Measurements from ENCODE around the gene TACR2. TPM values are rescaled to one million over a fixed set of nuclear protein-coding genes. Genes with fewer than 3 reads are reported as not detected.
A peak's percentile ranks its signal among the peaks of the same experiment; 100 is the strongest.
"Not testable (repeated sequence)": the region's sequence is repeated elsewhere in the genome, so short reads cannot be mapped to it uniquely, and the experiment has no call there.

Gene TACR2
- total and polyA plus RNA-seq, 2 donors (not counting 1 experiment from before 2014, with no cell fraction given): 0.15 to 0.17 TPM

- H3K9ac ChIP-seq (ENCODE audit: insufficient read depth, low read length): no peak overlapping the region
- H3K4me2 ChIP-seq (ENCODE audit: extremely low read depth, insufficient read depth, low read length): no peak overlapping the region
- peaks cover 13% of the 10 kb centered on the region for H3K27me3 ChIP-seq (ENCODE audit: control insufficient read depth, insufficient read depth, low read length)
- H3K79me2 ChIP-seq (ENCODE audit: control insufficient read depth, insufficient read depth, low read length): no peaks in the 10 kb centered on the region
- no peak overlapping the region for H3K4me3 ChIP-seq (replicated peaks in 1 of 4; ENCODE audit: control extremely low read depth in 1 of 4, insufficient read depth in 1 of 4, low read depth in 3 of 4, low read length in 4 of 4)
- H4K20me1 ChIP-seq (ENCODE audit: control insufficient read depth, extremely low read depth, insufficient read depth, low read length): no peaks in the 10 kb centered on the region
- H3K36me3 ChIP-seq (ENCODE audit: control insufficient read depth, insufficient read depth, low read length): no peaks in the 10 kb centered on the region
- DNase-seq (ENCODE audit: low read depth in 2 of 2): no peak
- H3K4me1 ChIP-seq (ENCODE audit: control insufficient read depth, extremely low read depth, insufficient read depth, low read length): no peaks in the 10 kb centered on the region
- TF ChIP-seq CTCF (conservative IDR thresholded peaks at IDR 0.05 in 1 of 2, IDR thresholded peaks at IDR 0.05 in 1 of 2; ENCODE audit: low read depth in 1 of 2, low read length in 2 of 2) (no peak), EZH2 (IDR thresholded peaks at IDR 0.05; ENCODE audit: low read length, missing control alignments) (no peak)
- no peaks in the 10 kb centered on the region for H3K9me3 ChIP-seq (ENCODE audit: control insufficient read depth, insufficient read depth, low read depth, low read length)
- no peak overlapping the region for H2AFZ ChIP-seq (ENCODE audit: low read length)
- no peak overlapping the region for H3K27ac ChIP-seq (ENCODE audit: insufficient read depth, low read length)
Observed at GRCh38 chr10:69452676-69453415, 36.1 kb upstream of the TACR2 start.

GRCh38 chr10:69451784-69452251, 35.1 kb upstream of the TACR2 start:
- H3K79me2 ChIP-seq (ENCODE audit: control insufficient read depth, insufficient read depth, low read length): no peaks in the 10 kb centered on the region
- no peaks in the 10 kb centered on the region for H3K9me3 ChIP-seq (ENCODE audit: control insufficient read depth, insufficient read depth, low read depth, low read length)
- peak overlapping the region; percentile 75 for H3K4me2 ChIP-seq (ENCODE audit: extremely low read depth, insufficient read depth, low read length)
- H3K4me1 ChIP-seq (ENCODE audit: control insufficient read depth, extremely low read depth, insufficient read depth, low read length): no peaks in the 10 kb centered on the region
- no peaks in the 10 kb centered on the region for H3K36me3 ChIP-seq (ENCODE audit: control insufficient read depth, insufficient read depth, low read length)
- H3K4me3 ChIP-seq (replicated peaks in 1 of 4; ENCODE audit: control extremely low read depth in 1 of 4, insufficient read depth in 1 of 4, low read depth in 3 of 4, low read length in 4 of 4): peak overlapping the region; percentile 33 to 53 (median 35)
- H4K20me1 ChIP-seq (ENCODE audit: control insufficient read depth, extremely low read depth, insufficient read depth, low read length): no peaks in the 10 kb centered on the region
- TF ChIP-seq EZH2 (IDR thresholded peaks at IDR 0.05; ENCODE audit: low read length, missing control alignments): no peak
- TF ChIP-seq CTCF (conservative IDR thresholded peaks at IDR 0.05 in 1 of 2, IDR thresholded peaks at IDR 0.05 in 1 of 2; ENCODE audit: low read depth in 1 of 2, low read length in 2 of 2): no peak
- no peak overlapping the region for H2AFZ ChIP-seq (ENCODE audit: low read length)
- no peak for DNase-seq (ENCODE audit: low read depth in 2 of 2)
- H3K27me3 ChIP-seq (ENCODE audit: control insufficient read depth, insufficient read depth, low read length): peaks cover 13% of the 10 kb centered on the region
- H3K9ac ChIP-seq (ENCODE audit: insufficient read depth, low read length): no peak overlapping the region
- no peak overlapping the region for H3K27ac ChIP-seq (ENCODE audit: insufficient read depth, low read length)

- H2AFZ ChIP-seq (ENCODE audit: low read length): no peak within 1 kb of the TSS
- H3K9me3 ChIP-seq (ENCODE audit: control insufficient read depth, insufficient read depth, low read depth, low read length): no peaks in the 10 kb centered on the region
- TF ChIP-seq CTCF (conservative IDR thresholded peaks at IDR 0.05 in 1 of 2, IDR thresholded peaks at IDR 0.05 in 1 of 2; ENCODE audit: low read depth in 1 of 2, low read length in 2 of 2) (no peak), EZH2 (IDR thresholded peaks at IDR 0.05; ENCODE audit: low read length, missing control alignments) (no peak)
- H3K79me2 ChIP-seq (ENCODE audit: control insufficient read depth, insufficient read depth, low read length): no peaks in the 10 kb centered on the region
- no peaks in the 10 kb centered on the region for H4K20me1 ChIP-seq (ENCODE audit: control insufficient read depth, extremely low read depth, insufficient read depth, low read length)
- DNase-seq (ENCODE audit: low read depth in 2 of 2): peak; percentile 53 to 72
- peak within 1 kb of the TSS; percentile 75 for H3K4me2 ChIP-seq (ENCODE audit: extremely low read depth, insufficient read depth, low read length)
- H3K27ac ChIP-seq (ENCODE audit: insufficient read depth, low read length): no peak within 1 kb of the TSS
- no peaks in the 10 kb centered on the region for H3K4me1 ChIP-seq (ENCODE audit: control insufficient read depth, extremely low read depth, insufficient read depth, low read length)
- H3K9ac ChIP-seq (ENCODE audit: insufficient read depth, low read length): no peak within 1 kb of the TSS
- peaks cover 13% of the 10 kb centered on the region for H3K27me3 ChIP-seq (ENCODE audit: control insufficient read depth, insufficient read depth, low read length)
- H3K36me3 ChIP-seq (ENCODE audit: control insufficient read depth, insufficient read depth, low read length): no peaks in the 10 kb centered on the region
- H3K4me3 ChIP-seq (replicated peaks in 1 of 4; ENCODE audit: control extremely low read depth in 1 of 4, insufficient read depth in 1 of 4, low read depth in 3 of 4, low read length in 4 of 4): peak within 1 kb of the TSS; percentile 33 to 53 (median 35)
Observed at GRCh38 chr10:69451209-69451783, 34.6 kb upstream of the TACR2 start, which contains the start of gene TSPAN15. TSS of gene TSPAN15 (plus strand) at chr10:69451465. CDS start at chr10:69451595, 130 bp downstream.

- not testable (repeated sequence) for H3K36me3 ChIP-seq (ENCODE audit: control insufficient read depth, insufficient read depth, low read length); H3K4me3 ChIP-seq (replicated peaks in 1 of 4; ENCODE audit: control extremely low read depth in 1 of 4, insufficient read depth in 1 of 4, low read depth in 3 of 4, low read length in 4 of 4); H3K79me2 ChIP-seq (ENCODE audit: control insufficient read depth, insufficient read depth, low read length); H3K27ac ChIP-seq (ENCODE audit: insufficient read depth, low read length); H3K9me3 ChIP-seq (ENCODE audit: control insufficient read depth, insufficient read depth, low read depth, low read length); H3K4me1 ChIP-seq (ENCODE audit: control insufficient read depth, extremely low read depth, insufficient read depth, low read length); H2AFZ ChIP-seq (ENCODE audit: low read length); H3K9ac ChIP-seq (ENCODE audit: insufficient read depth, low read length); H4K20me1 ChIP-seq (ENCODE audit: control insufficient read depth, extremely low read depth, insufficient read depth, low read length); H3K4me2 ChIP-seq (ENCODE audit: extremely low read depth, insufficient read depth, low read length); DNase-seq (ENCODE audit: low read depth in 2 of 2)
- H3K27me3 ChIP-seq (ENCODE audit: control insufficient read depth, insufficient read depth, low read length): peaks cover 13% of the 10 kb centered on the region
Observed at GRCh38 chr10:69450395-69450794, 33.7 kb upstream of the TACR2 start.
